Neuronal stem cell (in vitro differentiated cells): ENCODE measurements around the gene FRY.

Source experiments
- DNase-seq: peaks from one replicate; pipeline ENCODE4 v3.0.0-alpha.2; 2013; ENCODE audit warnings: low spot score
- H2AFZ ChIP-seq: one replicate; pipeline ENCODE4 v1.6.1; 2013; ENCODE audit warnings: mild to moderate bottlenecking, low read length, inconsistent platforms
- H2AK5ac ChIP-seq: 2 replicates; pipeline ENCODE4 v1.6.1; 2013; ENCODE audit warnings: low read depth, mild to moderate bottlenecking, inconsistent platforms, low read length, moderate library complexity, mixed read lengths
- H2BK120ac ChIP-seq: 2 replicates; pipeline ENCODE4 v1.6.1; 2013; ENCODE audit warnings: low read depth, mild to moderate bottlenecking, inconsistent platforms, low read length, moderate library complexity, mixed read lengths
- H2BK12ac ChIP-seq: one replicate; pipeline ENCODE4 v1.6.1; 2013; ENCODE audit warnings: low read length, inconsistent platforms
- H2BK15ac ChIP-seq: 2 replicates; pipeline ENCODE4 v1.6.1; 2013; ENCODE audit warnings: mild to moderate bottlenecking, low read length, inconsistent platforms, mixed read lengths
- H2BK5ac ChIP-seq: one replicate; pipeline ENCODE4 v1.6.1; 2013; ENCODE audit warnings: inconsistent platforms, mild to moderate bottlenecking, low read length, moderate library complexity
- H3K14ac ChIP-seq: one replicate; pipeline ENCODE4 v1.6.1; 2013; ENCODE audit warnings: low read length, inconsistent platforms
- H3K18ac ChIP-seq: 2 replicates; pipeline ENCODE4 v1.6.1; 2013; ENCODE audit warnings: low read length, inconsistent platforms
- H3K23ac ChIP-seq: 2 replicates; pipeline ENCODE4 v1.6.1; 2013; ENCODE audit warnings: low read depth, mild to moderate bottlenecking, mixed read lengths, low read length, inconsistent platforms; ENCODE audit not compliant: poor library complexity
- H3K27ac ChIP-seq: replicated peaks from 3 replicates; pipeline ENCODE4 v1.5.1; 2013; ENCODE audit warnings: low read length, inconsistent platforms
- H3K27me3 ChIP-seq, 3 experiments: 2 replicates each; pipeline ENCODE4 v1.6.1; 2013; ENCODE audit warnings: low read length in 3 of 3, mild to moderate bottlenecking in 2 of 3, inconsistent platforms in 1 of 3, low read depth in 1 of 3, mixed read lengths in 1 of 3, moderate library complexity in 1 of 3; ENCODE audit not compliant: control insufficient read depth in 3 of 3, insufficient read depth in 3 of 3
- H3K36me3 ChIP-seq, 2 donors: replicated peaks in 1 of 2; 2 replicates each; pipeline ENCODE4 v1.6.1; 2013; ENCODE audit warnings: low read length in 2 of 2; ENCODE audit not compliant: control insufficient read depth in 2 of 2, insufficient read depth in 2 of 2
- H3K4ac ChIP-seq: 2 replicates; pipeline ENCODE4 v1.6.1; 2013; ENCODE audit warnings: inconsistent platforms, mild to moderate bottlenecking, low read length, moderate library complexity
- H3K4me1 ChIP-seq, 2 donors: 1 replicate in 1 of 2; 2 replicates in 1 of 2; pipeline ENCODE4 v1.6.1; 2013; ENCODE audit warnings: low read length in 2 of 2, low read depth in 1 of 2; ENCODE audit not compliant: control insufficient read depth in 2 of 2, insufficient read depth in 1 of 2
- H3K4me2 ChIP-seq: one replicate; pipeline ENCODE4 v1.6.1; 2013; ENCODE audit warnings: mild to moderate bottlenecking, low read length, inconsistent platforms; ENCODE audit not compliant: insufficient read depth, poor library complexity, severe bottlenecking
- H3K4me3 ChIP-seq, 2 donors: 2 replicates each; pipeline ENCODE4 v1.5.1; 2013; ENCODE audit warnings: low read length in 2 of 2, mild to moderate bottlenecking in 2 of 2, inconsistent platforms in 1 of 2, moderate library complexity in 1 of 2
- H3K79me1 ChIP-seq: one replicate; pipeline ENCODE4 v1.6.1; 2013; ENCODE audit warnings: low read depth, mild to moderate bottlenecking, inconsistent platforms, low read length, moderate library complexity
- H3K9ac ChIP-seq: one replicate; pipeline ENCODE4 v1.6.1; 2013; ENCODE audit warnings: mild to moderate bottlenecking, low read depth, low read length, inconsistent platforms; ENCODE audit not compliant: poor library complexity
- H3K9me3 ChIP-seq, 2 donors: replicated peaks in 1 of 2; 2 replicates each; pipeline versions ENCODE3 to v1.6.1; 2013; ENCODE audit warnings: low read length in 2 of 2, mild to moderate bottlenecking in 2 of 2, inconsistent platforms in 1 of 2, low read depth in 1 of 2, mixed read lengths in 1 of 2, moderate library complexity in 1 of 2; ENCODE audit not compliant: control insufficient read depth in 2 of 2, insufficient read depth in 1 of 2
- H4K8ac ChIP-seq: one replicate; pipeline ENCODE4 v1.6.1; 2013; ENCODE audit warnings: low read depth, mild to moderate bottlenecking, inconsistent platforms, low read length, moderate library complexity
- H4K91ac ChIP-seq: one replicate; pipeline ENCODE4 v1.6.1; 2013; ENCODE audit warnings: low read length, low read depth, mild to moderate bottlenecking, inconsistent platforms; ENCODE audit not compliant: poor library complexity
- WGBS, 2 donors: extraction: QIAGEN DNeasy Blood & Tissue Kit; methylation state at CpG; one replicate each; pipeline ENCODE4 v1.1.7; 2013; ENCODE audit warnings: missing lambda C conversion rate in 2 of 2, mixed read lengths in 1 of 2; ENCODE audit not compliant: insufficient read length in 2 of 2, insufficient replicate concordance in 1 of 2; ENCODE audit errors: extremely low coverage in 2 of 2; 5-methylcytosine and 5-hydroxymethylcytosine counted together

The FRY gene

GRCh38 chr13:32216281-32216680, 184.7 kb downstream of the FRY start:
- WGBS, 2 donors, result no CpG with 5 or more reads among the region's 5 CpGs
- H4K8ac ChIP-seq, result no peak overlapping the region
- no peak overlapping the region for H3K4me2 ChIP-seq

GRCh38 chr13:32222046-32222676, 190.6 kb downstream of the FRY start:
- Histone ChIP-seq H3K4ac (no peak overlapping the region), H3K18ac (no peak overlapping the region), H3K4me3 (no peak overlapping the region), H3K4me2 (no peak overlapping the region), H3K4me1 (peaks cover 0 to 3% of the 10 kb centered on the region in 2 donors), H2BK5ac (no peak overlapping the region), H3K23ac (no peak overlapping the region), H2BK12ac (no peak overlapping the region), H4K91ac (no peak overlapping the region), H3K27ac (no peak overlapping the region), H2BK120ac (no peak overlapping the region), H3K79me1 (no peaks in the 10 kb centered on the region), H3K27me3 (no peaks in the 10 kb centered on the region), H3K9ac (no peak overlapping the region), H3K9me3 (no peaks in the 10 kb centered on the region), H3K36me3 (peaks cover 0 to 4% of the 10 kb centered on the region in 2 donors), H2BK15ac (no peak overlapping the region), H2AK5ac (no peak overlapping the region), H2AFZ (no peak overlapping the region), H4K8ac (no peak overlapping the region), H3K14ac (no peak overlapping the region)
- no CpG with 5 or more reads among the region's 6 CpGs for WGBS, 2 donors
- DNase-seq, result no peak

More at GRCh38 chr13:32216281-32216680, 184.7 kb downstream of the FRY start:
- no peak overlapping the region for H2BK120ac ChIP-seq
- H3K27me3 ChIP-seq, result no peaks in the 10 kb centered on the region
- no peak overlapping the region for H2BK15ac ChIP-seq
- H2BK12ac ChIP-seq, result no peak overlapping the region
- H3K4me3 ChIP-seq, result no peak overlapping the region
- no peaks in the 10 kb centered on the region for H3K9me3 ChIP-seq
- H2AK5ac ChIP-seq, result no peak overlapping the region
- no peak overlapping the region for H3K14ac ChIP-seq
- no peaks in the 10 kb centered on the region for H3K79me1 ChIP-seq
- no peaks in the 10 kb centered on the region for H3K4me1 ChIP-seq
- no peak overlapping the region for H3K27ac ChIP-seq
- DNase-seq, result no peak
- H4K91ac ChIP-seq, result no peak overlapping the region
- H2BK5ac ChIP-seq, result no peak overlapping the region
- H2AFZ ChIP-seq, result no peak overlapping the region
- H3K23ac ChIP-seq, result no peak overlapping the region
- H3K9ac ChIP-seq, result no peak overlapping the region
- H3K18ac ChIP-seq, result no peak overlapping the region
- H3K4ac ChIP-seq, result no peak overlapping the region
- H3K36me3 ChIP-seq, result peaks cover 0 to 7% of the 10 kb centered on the region in 2 donors

GRCh38 chr13:32224916-32225315, 193.3 kb downstream of the FRY start:
- Histone ChIP-seq H3K4me3 (no peak overlapping the region), H3K27me3 (no peaks in the 10 kb centered on the region), H2BK15ac (no peak overlapping the region), H2BK5ac (no peak overlapping the region), H3K9ac (no peak overlapping the region), H4K91ac (no peak overlapping the region), H3K4ac (no peak overlapping the region), H2BK120ac (no peak overlapping the region), H3K14ac (no peak overlapping the region), H3K18ac (no peak overlapping the region), H3K23ac (no peak overlapping the region), H2AK5ac (no peak overlapping the region), H2AFZ (no peak overlapping the region), H3K79me1 (no peaks in the 10 kb centered on the region), H3K4me2 (no peak overlapping the region), H2BK12ac (no peak overlapping the region), H3K4me1 (peaks cover 0 to 3% of the 10 kb centered on the region in 2 donors), H3K36me3 (peaks cover 0 to 6% of the 10 kb centered on the region in 2 donors), H3K27ac (no peak overlapping the region), H4K8ac (no peak overlapping the region), H3K9me3 (no peaks in the 10 kb centered on the region)
- WGBS, 2 donors, result no CpG with 5 or more reads among the region's 5 CpGs
- no peak for DNase-seq

GRCh38 chr13:32225481-32225931, 193.9 kb downstream of the FRY start:
- peaks cover 0 to 6% of the 10 kb centered on the region in 2 donors for H3K36me3 ChIP-seq
- peak overlapping the region; percentile 11 for H3K27ac ChIP-seq

More at GRCh38 chr13:32225481-32225931, 193.9 kb downstream of the FRY start:
- Histone ChIP-seq H3K4ac (no peak overlapping the region), H3K79me1 (no peaks in the 10 kb centered on the region), H2BK5ac (no peak overlapping the region), H2BK15ac (no peak overlapping the region), H2AK5ac (no peak overlapping the region), H3K4me1 (peaks cover 0 to 3% of the 10 kb centered on the region in 2 donors), H4K91ac (no peak overlapping the region), H2BK120ac (no peak overlapping the region), H3K9me3 (no peaks in the 10 kb centered on the region), H3K23ac (no peak overlapping the region), H2BK12ac (no peak overlapping the region), H3K9ac (no peak overlapping the region), H3K4me2 (no peak overlapping the region), H3K27me3 (no peaks in the 10 kb centered on the region), H3K18ac (no peak overlapping the region), H3K4me3 (no peak overlapping the region), H4K8ac (no peak overlapping the region), H2AFZ (no peak overlapping the region), H3K14ac (no peak overlapping the region)
- no CpG with 5 or more reads among the region's 5 CpGs for WGBS, 2 donors
- no peak for DNase-seq
